Type B pancreatic cell (in vitro differentiated cells): ENCODE data around the gene TGFA. TPM values are rescaled to one million over a fixed set of nuclear protein-coding genes. Genes with fewer than 3 reads are reported as not detected.

ENCODE experiments used
- DNase-seq: peaks from one replicate; pipeline ENCODE4 v3.0.0; 2021; ENCODE audit warnings: mixed read lengths; ENCODE audit not compliant: unreplicated experiment; ENCODE audit errors: extremely low spot score
- H3K27ac Mint-ChIP-seq: 2 replicates; pipeline ENCODE4 v1.8.0; 2021; ENCODE audit warnings: mild to moderate bottlenecking, mixed read lengths
- H3K27me3 Mint-ChIP-seq: 2 replicates; pipeline ENCODE4 v1.8.0; 2021; ENCODE audit warnings: mixed read lengths
- H3K36me3 Mint-ChIP-seq: 2 replicates; pipeline ENCODE4 v1.8.0; 2021; ENCODE audit warnings: mixed read lengths
- H3K4me1 Mint-ChIP-seq: one replicate; pipeline ENCODE4 v1.8.0; 2021; ENCODE audit warnings: mixed read lengths; ENCODE audit not compliant: unreplicated experiment
- H3K4me3 Mint-ChIP-seq: 2 replicates; pipeline ENCODE4 v1.8.0; 2021; ENCODE audit warnings: mild to moderate bottlenecking, mixed read lengths
- H3K9me3 Mint-ChIP-seq: 2 replicates; pipeline ENCODE4 v1.8.0; 2021; ENCODE audit warnings: mixed read lengths
- CTCF ChIP-seq: fragments of 200-600 bp; sonication (generic); conservative IDR thresholded peaks from 2 replicates; pipeline ENCODE4 v1.5.0; 2021; ENCODE audit warnings: antibody characterized with exemption, mild to moderate bottlenecking
- total RNA-seq: library from RNA; stranded (reverse); gene quantifications from 2 replicates; pipeline ENCODE4 v1.2.1, GENCODE V29; 2021; ENCODE audit warnings: low replicate concordance

TGFA gene
- total RNA-seq, 1 donor from 2014 or later: 6.8 TPM

GRCh38 chr2:70526126-70526525 lies 27.5 kb downstream of the TGFA start:
- Mint-ChIP-seq H3K4me1 (peaks cover under 1% of the 10 kb centered on the region), H3K27ac (no peak overlapping the region), H3K27me3 (peaks cover 5% of the 10 kb centered on the region), H3K9me3 (peaks cover under 1% of the 10 kb centered on the region), H3K36me3 (no peaks in the 10 kb centered on the region), H3K4me3 (no peak overlapping the region)
- no peak for DNase-seq
- no peak for TF ChIP-seq CTCF

- Mint-ChIP-seq H3K4me3 (no peak overlapping the region), H3K27me3 (peaks cover 11% of the 10 kb centered on the region), H3K36me3 (peaks cover 6% of the 10 kb centered on the region), H3K27ac (no peak overlapping the region), H3K9me3 (peaks cover 6% of the 10 kb centered on the region), H3K4me1 (peaks cover 6% of the 10 kb centered on the region)
- TF ChIP-seq CTCF: no peak
- DNase-seq: no peak
These were observed 28.6 kb downstream of the TGFA start for GRCh38 chr2:70525032-70525431.

- H3K4me3 Mint-ChIP-seq: no peak overlapping the region
- no peak for TF ChIP-seq CTCF
- peaks cover 11% of the 10 kb centered on the region for H3K27me3 Mint-ChIP-seq
- peaks cover 6% of the 10 kb centered on the region for H3K36me3 Mint-ChIP-seq
- no peak for DNase-seq
- peaks cover 6% of the 10 kb centered on the region for H3K9me3 Mint-ChIP-seq
- peak overlapping the region; percentile 30 for H3K27ac Mint-ChIP-seq
- H3K4me1 Mint-ChIP-seq: peaks cover 6% of the 10 kb centered on the region
These were observed 29.3 kb downstream of the TGFA start for GRCh38 chr2:70523996-70524965.

- Mint-ChIP-seq H3K27ac (peak overlapping the region; percentile 30), H3K4me3 (no peak overlapping the region)
- no peak for TF ChIP-seq CTCF
These were observed 30.0 kb downstream of the TGFA start for GRCh38 chr2:70523672-70523995.

GRCh38 chr2:70522627-70523026 lies 31.0 kb downstream of the TGFA start:
- H3K4me3 Mint-ChIP-seq: no peak overlapping the region
- peaks cover 6% of the 10 kb centered on the region for H3K9me3 Mint-ChIP-seq
- H3K36me3 Mint-ChIP-seq: peaks cover 6% of the 10 kb centered on the region
- H3K4me1 Mint-ChIP-seq: peaks cover 6% of the 10 kb centered on the region
- peaks cover 11% of the 10 kb centered on the region for H3K27me3 Mint-ChIP-seq
- TF ChIP-seq CTCF: no peak
- H3K27ac Mint-ChIP-seq: no peak overlapping the region
- no peak for DNase-seq

More at GRCh38 chr2:70523672-70523995, 30.0 kb downstream of the TGFA start:
- Mint-ChIP-seq H3K4me1 (peaks cover 6% of the 10 kb centered on the region), H3K27me3 (peaks cover 11% of the 10 kb centered on the region), H3K9me3 (peaks cover 6% of the 10 kb centered on the region), H3K36me3 (peaks cover 6% of the 10 kb centered on the region)
- DNase-seq: no peak
